ENCODE measurements around the gene IQCE.
"Not testable (repeated sequence)": the region's sequence is repeated elsewhere in the genome, so short reads cannot be mapped to it uniquely, and the experiment has no call there.

IQCE gene

DNA sequence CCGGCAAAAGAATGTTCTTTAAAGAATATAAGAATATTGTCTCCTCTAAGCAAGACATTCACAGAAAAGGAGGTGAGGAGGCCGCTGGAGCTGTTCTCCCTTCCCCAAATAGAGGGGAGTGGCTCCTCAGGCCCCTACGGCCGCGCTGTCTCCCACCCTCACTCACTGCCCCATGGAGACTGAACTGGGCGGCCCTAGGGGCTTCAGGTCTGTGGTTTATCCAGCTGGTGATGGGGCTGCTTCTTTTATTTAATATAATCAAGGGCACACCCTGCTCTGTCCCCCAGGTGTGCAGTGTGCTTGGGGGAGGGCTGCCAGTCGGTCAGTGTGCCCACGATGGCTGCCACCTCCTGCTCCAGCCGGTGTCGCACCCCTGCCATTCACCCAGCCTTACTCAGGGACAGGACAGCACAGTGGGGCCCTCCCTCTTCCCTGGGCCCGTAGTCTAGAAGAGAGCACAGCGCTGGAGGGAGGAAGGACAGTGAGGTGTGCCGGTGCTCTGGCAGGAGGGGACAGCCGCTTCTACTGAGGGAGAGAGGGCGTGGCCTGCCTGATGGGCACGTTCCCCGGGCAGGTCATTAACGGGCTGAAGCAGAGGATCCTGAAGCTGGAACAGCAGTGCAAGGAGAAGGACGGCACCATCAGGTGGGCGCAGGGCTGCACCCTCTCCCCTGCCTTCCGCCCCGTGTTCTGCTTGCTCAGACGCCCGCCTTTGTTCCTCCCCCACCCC, 23.4 kb downstream of the IQCE start:
- no peak for DNase-seq (ENCODE audit: low read depth)

DNA sequence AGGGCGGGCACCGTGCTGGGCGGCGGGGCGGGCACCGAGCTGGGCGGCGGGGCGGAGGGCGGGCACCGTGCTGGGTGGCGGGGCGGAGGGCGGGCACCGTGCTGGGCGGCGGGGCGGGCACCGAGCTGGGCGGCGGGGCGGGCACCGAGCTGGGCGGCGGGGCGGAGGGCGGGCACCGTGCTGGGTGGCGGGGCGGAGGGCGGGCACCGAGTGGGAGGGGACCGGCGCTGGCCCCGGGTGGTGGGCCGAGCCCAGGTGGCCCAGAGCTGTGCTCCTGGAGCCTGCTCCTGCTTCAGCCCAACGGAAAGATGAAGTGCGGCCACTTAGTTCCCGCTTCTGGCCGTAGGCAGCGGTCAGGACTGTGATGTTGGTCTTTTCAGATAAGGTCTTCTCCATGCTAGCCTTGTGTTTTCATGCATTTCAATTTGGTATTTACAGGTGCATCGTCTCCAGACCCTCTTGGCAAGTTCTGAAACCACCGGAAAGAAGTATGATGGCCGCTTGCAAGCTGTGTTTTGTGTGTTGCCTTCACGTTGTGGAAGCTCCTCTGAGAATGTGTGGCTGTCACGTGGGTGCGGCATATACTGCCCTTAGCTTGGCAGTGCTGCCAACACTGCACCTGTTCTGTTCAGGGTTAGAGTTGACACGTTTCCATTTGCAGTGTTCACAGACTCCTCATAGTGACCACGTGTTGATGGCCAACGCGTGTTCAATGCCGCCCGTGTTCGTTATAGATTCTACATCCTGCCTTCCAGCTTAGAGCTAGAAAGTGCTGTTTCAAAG, 25.2 kb downstream of the IQCE start:
- no peak for DNase-seq (ENCODE audit: low read depth)

DNA sequence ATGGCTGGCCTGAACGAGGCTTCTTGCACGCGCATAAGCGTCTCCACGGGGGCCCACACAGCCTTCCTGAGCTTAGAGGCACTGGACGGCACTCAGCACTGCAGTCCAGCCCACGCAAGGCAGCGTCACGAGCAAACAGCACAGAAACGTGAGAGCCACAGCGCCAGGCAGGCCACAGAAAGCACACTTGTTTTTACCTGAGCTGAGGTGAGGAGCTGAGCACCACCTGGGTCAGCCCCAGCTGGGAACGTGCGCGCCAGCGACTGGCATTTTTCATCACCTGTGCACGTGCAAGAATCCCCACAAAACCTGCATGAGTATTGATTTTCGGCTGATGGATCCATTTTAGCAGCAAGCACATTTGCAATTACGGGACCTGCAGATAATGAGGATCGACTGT, 26.7 kb downstream of the IQCE start:
- no peak for DNase-seq (ENCODE audit: low read depth)

DNA sequence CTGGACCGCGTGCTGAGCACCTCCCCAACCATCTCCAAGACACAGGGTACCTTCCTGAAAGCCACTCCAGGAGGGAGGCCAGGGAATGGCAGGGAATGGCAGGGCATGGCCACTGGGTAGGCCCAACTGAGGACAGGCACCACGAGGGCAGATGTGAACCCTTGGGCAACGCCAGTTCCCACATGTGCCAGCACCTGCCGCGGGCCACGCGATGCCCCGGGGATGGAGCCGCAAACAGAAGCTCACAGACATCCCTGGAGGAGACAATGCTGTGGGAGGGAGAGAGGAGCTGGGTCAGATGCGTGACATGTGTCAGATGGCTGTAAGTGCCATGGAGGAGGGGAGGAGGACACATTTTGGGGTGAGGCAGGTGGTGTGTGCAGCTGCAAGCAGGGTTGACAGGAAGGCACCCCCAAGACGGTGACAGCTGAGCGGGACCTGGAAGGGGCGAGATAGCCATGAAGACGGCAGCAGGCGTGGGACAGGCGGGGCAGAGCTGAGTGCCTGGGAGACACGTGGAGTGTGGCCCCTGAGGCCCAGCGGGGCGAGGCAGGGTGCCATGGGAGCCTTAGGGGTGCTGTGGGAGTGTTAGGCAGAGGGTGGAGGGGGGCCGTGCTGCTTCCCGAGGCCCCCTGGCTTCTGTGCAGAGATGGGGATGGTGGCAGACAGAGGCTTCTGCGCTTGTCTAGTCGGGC, 27.7 kb downstream of the IQCE start:
- no peak for DNase-seq (ENCODE audit: low read depth)

DNA sequence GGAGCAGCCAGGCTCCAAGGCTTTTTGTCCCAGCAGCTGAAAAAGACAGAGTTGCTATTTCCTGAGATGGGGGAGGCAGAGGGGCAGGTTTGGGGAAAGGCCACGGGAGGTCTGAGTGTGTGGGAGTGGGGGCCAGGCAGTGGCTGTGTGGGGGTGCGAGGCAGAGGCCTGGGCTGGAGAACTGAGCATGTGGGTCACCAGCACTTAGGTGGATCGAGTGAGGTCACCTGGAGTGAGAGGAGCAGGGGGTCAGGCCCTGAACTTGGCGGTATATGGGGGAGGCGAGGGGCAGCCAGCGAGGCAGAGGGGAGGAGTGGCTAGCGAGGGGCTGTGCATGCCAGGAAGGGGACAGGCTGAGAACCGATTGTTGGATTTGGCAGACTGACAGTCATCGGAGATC, 28.4 kb downstream of the IQCE start:
- DNase-seq (ENCODE audit: low read depth): no peak

DNA sequence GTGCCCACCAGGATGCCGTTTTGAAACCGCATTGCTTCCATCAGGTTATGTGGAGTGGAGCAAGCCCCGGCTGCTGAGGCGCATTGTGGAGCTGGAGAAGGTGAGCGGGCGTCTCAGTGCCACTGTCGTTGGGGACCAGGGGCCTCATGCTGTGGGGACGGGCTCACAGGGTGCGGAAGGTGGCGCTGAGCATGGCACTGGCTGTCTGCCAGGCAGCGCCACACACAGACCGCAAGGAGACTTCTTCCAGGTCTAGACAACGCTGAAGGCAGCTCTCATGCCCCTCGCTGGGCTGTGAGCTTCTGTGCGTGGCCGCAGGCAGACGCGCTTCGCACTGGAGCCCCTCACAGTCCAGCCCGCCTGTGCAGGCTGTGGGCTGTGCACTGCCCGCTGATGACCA, 29.0 kb downstream of the IQCE start:
- no peak for DNase-seq (ENCODE audit: low read depth)

DNA sequence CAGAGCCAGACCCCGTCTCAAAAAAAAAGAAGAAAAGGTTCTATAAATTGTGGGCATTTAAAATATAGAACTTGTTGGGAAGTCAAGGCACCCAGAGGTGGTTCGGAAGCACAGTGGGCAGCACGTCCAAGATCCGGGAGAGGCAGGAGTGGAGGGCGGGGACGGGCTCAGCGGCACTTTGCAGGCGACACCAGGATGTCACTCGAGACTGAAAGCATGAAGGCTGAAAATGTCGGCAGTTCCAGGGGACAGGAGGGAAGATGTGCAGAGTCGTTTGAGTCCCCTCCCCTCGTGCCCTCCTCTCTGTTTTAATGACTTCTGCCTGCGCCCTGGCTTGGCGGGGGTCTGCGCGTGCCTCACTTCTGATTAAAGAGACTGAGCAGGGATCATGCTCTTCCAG, 30.6 kb downstream of the IQCE start:
- DNase-seq (ENCODE audit: low read depth): no peak

DNA sequence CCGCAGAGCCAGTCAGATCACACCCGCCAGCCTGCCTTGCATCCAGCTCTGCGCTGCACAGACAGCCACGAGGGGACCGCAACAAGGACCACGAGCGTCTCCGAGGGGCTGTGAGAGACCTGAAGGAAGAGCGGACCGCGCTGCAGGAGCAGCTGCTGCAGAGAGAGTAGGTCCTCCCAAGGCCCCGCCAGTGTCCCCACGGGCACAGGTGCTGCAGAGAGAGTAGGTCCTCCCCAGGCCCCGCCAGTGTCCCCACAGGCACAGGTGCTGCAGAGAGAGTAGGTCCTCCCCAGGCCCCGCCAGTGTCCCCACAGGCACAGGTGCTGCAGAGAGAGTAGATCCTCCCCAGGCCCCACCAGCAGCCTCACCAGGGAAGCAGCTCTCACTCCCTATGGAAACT, 31.2 kb downstream of the IQCE start:
- DNase-seq (ENCODE audit: low read depth): not testable (repeated sequence)

DNA sequence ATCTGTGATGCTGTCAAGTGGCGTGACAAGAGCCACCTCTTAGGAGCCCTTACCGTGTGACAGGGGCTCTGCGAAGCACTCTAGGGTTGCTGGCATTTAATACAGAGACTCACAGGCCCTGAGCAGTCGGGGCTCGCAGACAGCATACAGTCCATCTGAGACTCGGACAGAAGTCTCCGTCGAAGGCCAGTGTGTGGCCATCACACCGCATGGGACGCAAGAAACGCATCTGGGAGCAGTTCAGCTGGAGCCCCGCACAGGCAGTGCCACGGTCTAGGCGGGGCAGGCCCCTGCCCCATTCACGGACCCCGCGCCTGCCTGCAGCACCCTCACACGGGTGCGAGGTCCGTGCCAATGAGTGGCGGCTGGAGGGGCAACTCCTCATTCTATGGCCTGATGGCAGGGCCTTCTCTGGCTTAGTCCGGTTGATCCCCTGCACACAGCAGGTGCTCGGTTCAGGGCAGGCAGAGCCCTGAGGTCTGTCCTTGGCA, 33.6 kb downstream of the IQCE start:
- no peak for DNase-seq (ENCODE audit: low read depth)

DNA sequence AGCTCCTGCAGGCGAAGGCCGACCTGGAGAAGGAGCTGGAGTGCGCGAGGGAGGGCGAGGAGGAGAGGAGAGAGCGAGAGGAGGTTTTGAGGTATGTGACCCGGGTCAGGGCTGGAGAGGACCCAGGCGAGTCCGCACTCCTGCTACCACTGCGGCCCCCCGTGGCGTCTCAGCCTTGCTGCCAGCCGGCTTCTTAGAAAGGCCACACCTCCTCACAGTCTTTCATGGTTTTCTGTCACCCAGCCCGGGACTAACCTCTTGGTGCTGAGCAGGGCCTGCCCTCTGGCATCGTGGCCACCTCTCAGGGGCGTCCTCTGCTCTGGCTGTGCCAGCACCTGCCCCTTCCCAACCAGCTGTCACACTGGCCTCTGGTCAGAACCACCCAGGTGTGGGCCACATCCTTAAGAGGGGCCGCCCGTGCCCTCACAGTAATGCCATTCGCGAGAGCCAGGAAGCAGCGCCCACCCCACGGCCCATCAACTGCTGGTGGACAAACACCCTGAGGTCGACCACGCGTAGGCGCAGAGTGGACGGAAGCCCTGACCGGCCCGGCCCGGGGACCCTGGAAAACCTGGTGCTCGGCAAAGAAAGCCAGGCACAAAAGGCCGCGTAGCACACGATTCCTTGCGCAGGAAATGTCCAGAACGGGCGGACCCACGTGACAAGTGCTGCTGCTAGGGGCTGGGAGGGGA, 34.4 kb downstream of the IQCE start:
- DNase-seq (ENCODE audit: low read depth): no peak

DNA sequence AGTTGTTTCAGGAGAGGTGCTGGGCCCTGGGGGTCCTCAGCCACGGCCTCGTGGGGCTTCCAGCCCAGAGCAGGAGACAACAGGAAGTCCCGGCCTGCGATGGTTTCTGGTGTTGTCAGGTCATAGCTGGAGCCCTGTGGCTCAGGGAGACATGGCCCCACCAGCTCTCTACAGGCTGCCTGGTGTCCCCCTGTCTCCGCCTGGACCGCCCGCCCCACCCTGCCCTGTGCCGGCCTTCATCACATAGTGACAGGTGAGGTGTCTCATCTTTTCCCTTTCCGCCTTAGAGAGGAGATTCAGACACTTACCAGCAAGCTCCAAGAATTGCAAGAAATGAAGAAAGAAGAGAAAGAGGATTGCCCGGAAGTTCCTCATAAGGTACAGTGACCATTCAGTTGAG, 35.8 kb downstream of the IQCE start:
- DNase-seq (ENCODE audit: low read depth): no peak

DNA sequence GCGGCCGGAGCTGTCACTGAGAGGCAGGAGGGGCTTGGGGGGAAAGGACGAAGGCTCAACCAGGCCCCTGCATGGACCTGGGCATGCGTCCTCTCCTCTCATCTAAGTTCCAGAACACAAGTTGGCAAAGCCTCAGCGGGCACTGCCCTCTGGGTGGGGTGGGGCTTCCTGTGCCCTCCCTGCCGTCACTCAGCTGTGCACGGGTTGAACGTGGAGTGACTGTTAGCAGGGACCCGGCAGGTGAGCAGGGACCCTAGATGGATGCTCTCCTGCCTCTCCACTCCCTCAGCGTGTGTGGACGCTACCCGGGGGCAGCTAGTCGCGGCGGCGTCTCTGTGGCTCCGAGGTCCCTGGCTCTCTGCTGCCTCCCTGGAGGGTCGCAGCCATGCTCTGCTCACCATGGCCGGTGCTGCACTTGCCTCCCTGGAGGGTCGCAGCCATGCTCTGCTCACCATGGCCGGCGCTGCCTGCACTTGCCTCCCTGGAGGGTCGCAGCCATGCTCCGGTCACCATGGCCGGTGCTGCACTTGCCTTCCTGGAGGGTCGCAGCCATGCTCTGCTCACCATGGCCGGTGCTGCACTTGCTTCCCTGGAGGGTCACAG, 36.6 kb downstream of the IQCE start:
- DNase-seq (ENCODE audit: low read depth): no peak

DNA sequence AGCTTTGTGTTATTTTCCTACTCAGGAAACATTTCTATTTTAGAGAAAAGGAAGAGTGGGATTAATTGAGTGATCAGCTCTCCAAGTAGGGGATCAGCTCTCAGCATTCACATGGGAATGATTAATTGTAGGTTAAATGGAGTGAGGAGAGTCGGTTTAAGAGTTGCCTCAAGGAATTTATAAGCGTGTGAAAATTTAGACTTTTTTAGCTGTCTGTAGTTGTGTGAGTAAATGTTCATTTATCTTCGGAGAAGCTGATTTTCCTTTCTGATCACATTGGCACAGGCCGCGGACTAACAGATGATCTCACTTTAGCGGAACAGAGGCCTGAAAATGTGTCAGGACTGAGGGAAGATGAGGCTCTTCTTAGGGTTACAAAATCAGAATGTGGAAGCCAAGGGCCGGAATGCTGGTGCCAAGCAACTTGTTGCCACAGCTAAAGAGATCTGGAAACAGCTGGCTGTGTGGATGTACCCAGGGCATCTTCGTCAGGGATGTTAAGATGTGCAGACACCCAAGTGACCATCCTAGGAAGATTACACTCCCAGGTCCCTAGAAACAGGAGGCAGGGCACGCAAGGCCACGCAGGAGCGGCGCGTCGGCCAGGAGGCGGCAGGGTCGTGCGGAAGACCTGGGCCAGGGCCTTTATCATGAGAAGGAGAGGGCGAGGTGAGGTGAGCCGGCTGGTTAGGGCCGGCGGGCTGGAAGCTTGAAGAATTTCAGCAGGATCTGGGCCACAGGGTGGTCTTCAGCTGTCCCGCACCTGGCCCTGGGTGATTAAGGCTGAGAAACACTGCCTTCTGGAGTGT, 37.9 kb downstream of the IQCE start:
- no peak for DNase-seq (ENCODE audit: low read depth)

DNA sequence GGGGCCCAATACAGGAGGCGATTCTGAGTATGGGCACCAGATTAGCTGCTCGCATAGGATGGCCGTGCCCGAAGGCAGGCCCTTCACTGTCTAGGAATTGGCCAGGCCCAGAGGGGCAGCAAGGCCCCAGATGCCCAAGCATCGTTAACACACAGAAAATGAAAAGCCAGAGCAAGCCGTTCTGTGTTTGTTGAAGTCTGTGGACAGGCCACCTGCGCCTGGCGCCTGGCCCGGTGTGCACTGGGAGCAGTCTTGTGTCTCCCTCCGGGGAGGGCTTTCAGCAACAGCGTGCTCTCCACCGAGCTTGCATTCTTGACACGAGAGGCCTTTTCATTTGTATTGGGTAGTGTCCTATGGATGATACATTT, 38.5 kb downstream of the IQCE start:
- DNase-seq (ENCODE audit: low read depth): no peak

DNA sequence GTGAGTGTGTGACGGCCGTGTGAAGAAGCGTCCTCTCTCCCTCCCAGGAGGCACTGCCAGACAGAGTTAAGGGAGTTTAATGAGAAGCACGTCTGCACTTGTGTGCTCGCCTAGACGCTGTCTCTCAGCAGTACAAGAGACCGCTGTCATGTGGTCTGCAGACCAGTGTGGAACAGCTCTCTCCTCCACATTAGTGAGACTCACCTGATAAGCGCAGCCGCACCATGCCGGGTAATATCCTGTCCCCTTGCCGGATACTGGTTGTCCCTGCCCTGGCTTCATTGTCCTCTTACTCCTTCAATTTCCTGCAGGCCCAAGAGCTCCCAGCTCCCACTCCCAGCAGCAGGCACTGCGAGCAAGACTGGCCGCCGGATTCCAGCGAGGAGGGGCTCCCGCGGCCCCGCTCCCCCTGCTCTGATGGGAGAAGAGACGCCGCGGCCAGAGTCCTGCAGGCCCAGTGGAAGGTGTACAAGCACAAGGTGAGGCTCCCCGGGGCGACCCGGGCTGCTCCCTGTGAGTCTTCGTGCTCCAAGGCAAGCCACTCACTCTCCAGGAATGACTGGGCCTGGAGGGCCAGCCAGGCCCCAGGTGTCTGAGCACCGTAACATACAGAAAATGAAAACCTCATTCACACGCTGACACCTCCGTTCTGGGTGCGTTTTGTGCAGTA, 39.5 kb downstream of the IQCE start:
- DNase-seq (ENCODE audit: low read depth): no peak

DNA sequence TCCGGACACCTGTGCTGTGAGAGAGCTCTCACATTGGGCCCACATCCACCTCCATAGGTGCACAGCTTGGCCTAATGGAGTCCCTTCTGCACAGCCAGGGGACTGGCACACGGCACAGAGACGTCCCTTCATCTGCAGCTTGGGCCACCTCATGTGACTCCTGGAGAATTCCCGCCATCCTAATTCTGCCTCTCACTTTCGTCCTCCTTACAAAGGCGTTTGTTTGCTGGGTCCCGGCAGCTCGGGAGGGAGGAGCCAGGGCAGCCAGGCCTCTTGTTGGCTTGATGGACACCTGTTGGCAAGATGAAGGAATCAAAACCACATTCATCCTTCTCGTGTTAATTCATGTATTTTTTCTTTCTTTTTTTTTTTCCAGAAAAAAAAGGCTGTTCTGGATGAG, 42.3 kb downstream of the IQCE start:
- no peak for DNase-seq (ENCODE audit: low read depth)

DNA sequence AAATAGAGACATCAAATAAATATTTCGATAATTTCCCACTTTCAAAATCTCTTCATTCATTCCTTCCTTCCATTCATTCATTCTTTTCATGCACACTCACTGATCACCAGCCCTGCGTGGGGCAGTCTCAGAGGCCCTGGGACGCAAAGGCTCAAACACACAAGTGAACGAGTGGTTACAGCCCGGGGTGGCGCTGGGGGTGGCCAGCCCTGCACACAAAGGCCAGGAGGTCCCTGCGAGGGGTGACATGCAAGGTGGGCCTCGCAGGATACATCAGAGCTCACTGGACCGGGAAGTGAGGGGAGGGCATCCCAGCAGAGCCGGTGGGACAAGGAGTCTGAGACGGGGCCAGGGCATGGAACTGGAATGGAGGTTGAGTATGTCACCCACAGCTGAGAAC, 43.1 kb downstream of the IQCE start:
- no peak for DNase-seq (ENCODE audit: low read depth)

DNA sequence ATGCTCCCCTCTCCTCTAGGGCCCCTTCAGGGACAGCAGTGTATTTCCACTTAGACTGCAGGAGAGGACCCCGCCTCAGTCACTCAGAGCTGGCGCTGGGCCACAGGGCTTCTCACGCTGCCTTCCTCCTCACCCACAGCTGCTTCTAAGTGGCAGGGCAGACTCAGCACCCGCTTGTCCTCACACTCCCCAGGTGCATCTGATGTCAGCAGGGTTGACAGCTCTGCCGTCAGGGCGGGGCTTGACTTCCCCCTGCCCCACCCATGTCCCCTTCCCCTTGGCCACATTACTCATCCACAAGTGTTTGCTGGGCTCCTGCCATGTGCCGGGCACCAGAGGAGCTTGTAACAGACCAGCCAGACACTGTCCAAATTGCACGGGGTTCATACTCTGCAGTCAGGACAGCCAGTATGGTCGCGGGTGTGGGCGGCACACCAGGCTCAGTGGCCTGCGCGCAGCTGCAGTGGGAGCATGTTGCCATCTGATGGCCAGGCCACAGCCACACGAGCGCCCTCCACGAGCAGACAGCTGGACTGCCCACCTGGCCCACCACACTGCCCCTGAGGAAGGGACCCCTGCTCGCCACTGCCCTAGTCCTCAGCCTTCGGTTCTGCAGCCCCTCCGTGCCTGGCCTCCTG, 43.7 kb downstream of the IQCE start:
- no peak for DNase-seq (ENCODE audit: low read depth)

DNA sequence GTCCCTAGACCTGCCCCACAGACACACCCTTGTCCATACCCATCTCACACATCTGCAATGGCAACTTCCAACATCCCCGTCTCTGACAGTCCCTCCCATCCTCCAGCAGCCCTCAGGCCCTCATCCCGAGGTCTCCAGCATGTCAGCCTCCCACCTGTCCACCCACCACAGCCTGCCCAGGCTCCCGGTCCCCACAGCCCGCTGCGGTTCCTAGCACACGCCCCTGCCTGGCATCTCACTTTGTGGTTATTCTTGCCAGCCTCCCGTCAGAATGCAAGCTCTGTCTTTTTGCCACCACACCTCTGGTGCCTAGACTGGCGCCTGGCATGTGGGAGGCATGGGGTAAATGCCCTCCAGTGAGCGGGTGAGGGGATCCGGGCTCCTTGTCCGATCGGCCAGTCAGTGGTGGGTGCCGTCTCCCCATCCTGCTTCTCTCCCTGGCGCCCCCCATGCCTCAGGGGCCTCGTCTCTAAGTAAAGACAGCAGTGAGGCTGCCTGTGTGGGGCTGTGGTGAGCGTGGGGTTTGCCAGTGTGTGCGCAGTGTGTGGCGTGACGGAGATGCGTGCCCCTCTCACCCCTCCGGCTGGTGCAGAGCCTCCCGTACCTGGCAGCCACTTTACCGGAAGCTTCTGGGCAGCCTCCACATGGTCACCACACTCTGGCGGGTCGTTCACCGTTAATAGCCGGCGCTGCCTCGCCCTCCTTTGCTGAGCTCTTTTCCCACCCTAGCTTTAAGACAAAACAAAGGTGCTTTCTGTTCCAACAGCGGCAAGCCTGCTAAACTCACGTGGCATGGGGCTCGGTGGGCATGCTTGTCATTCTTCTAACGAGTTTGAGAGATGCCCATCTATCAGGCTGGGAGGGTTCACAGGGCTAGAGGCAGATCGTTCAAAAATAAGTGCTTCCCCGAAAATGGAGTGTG, 44.5 kb downstream of the IQCE start:
- no peak for DNase-seq (ENCODE audit: low read depth)
